GM19372 (cell line): ENCODE measurements around the gene ADAMTS4.

ENCODE experiments used
- ATAC-seq: cut with Tn5 transposase; IDR thresholded peaks from one replicate; pipeline ENCODE4 v1.9.1; 2021; ENCODE audit warnings: mild to moderate bottlenecking, low read depth, moderate library complexity; ENCODE audit not compliant: unreplicated experiment

Gene ADAMTS4

DNA sequence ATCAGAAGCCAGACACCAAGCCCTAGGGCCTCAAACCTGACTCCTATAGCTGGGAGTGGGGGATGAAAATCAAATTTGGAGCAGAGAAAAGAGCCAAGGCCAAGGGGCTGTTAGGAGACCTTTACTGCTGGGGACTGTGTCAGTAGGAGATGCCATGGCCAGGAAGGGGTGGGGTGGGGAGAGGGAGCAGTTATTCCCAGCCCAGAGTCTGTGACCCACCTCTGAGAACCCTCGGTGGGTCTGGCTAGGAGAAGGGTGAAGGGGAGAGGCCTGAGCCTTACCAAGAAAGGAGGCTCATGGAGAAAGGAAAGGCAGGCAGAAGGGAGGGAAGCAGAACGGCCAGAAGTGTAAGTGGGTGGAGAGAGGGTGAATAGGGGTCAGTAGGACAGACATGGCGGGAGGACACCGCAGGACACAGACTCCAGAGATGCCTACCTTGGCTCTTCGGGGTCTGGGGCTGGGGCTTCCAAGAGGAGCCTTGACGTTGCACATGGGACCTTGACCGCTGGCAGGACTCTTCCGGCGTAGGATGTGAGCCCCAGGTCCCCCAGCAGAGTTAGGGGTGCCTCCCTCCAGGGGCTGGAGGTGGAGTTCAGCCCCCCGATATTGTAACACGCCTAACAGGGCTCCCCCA, 1.2 kb downstream of the ADAMTS4 start:
- ATAC-seq: no peak

DNA sequence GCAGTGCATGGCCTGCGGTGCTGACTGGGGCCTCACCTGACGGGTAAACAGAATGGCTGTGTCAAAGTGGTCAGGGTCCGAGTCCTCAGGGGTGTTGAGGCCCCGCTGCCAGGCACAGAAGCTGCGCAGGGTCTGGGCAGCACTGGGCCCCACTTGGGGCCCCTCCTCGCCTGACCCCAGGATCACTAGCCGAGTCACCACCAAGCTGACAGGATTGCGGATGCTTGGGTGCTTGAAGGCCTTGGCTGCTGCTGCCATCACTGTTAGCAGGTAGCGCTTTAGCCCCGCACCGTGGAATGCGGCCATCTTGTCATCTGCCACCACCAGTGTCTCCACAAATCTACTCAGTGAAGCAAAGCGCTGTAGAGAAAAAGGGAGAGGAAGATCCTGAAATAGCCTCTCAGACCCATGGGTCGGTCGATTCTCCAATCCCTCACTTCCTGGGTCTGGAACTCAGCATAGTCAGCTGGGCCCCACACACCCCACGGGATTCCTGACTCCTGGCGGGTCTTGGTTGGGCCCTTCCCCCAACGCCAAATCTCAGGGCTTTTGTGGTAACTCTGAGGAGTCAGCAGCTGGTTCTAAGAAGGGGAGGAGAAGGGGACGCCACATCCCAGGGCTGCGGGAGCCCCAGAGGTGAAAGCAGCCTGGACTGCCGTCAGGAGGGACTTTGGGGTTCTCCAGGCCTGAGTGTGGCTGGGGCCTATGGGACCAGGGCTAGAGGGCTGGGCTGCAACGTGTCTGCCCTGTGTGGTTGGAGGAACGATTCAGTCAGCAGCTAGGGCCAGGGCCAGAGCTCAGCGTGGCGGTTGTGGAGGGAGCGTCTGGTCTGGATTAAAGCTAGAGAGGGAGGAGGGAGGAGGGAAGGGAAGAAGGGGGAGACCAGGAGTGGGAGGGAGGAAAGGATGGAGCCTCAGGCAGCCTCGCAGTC, 2.1 kb downstream of the ADAMTS4 start:
- no peak for ATAC-seq

DNA sequence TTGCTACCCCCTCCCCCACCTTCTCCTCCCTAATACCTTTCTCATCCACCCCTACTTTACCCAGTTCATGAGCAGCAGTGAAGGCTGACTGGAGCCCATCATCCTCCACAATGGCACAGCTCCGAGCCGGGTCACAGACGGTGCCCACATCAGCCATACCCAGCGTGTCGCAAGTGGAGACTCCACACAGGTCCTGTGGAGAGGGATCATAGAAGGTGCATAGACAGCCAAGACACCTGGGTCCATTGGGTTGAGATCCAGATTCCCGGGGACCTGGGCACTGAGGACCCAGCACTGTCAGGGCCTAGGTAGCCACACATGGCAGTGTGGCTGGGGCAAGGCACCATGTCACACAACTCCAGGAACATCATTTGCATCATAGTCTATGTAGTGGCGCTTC, 2.7 kb downstream of the ADAMTS4 start:
- no peak for ATAC-seq

DNA sequence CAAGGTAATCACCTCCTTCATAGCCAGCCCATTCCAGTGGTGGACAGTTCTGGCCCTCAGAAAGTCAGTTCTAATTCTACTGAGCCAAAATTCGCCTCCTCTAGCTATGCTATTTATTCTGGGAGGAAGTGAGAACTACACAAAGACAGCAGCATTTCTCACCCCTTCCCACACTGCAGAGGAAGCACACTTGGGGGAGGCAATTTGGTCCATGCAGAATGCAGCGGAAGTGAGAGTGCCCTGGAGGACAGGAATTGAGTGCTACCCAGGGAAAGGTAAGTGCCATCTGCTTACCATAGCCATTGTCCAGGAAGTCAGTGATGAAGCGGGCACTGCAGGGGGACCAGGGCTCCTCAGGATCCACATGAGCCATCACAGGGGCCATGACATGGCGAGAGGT, 3.7 kb downstream of the ADAMTS4 start:
- no peak for ATAC-seq

DNA sequence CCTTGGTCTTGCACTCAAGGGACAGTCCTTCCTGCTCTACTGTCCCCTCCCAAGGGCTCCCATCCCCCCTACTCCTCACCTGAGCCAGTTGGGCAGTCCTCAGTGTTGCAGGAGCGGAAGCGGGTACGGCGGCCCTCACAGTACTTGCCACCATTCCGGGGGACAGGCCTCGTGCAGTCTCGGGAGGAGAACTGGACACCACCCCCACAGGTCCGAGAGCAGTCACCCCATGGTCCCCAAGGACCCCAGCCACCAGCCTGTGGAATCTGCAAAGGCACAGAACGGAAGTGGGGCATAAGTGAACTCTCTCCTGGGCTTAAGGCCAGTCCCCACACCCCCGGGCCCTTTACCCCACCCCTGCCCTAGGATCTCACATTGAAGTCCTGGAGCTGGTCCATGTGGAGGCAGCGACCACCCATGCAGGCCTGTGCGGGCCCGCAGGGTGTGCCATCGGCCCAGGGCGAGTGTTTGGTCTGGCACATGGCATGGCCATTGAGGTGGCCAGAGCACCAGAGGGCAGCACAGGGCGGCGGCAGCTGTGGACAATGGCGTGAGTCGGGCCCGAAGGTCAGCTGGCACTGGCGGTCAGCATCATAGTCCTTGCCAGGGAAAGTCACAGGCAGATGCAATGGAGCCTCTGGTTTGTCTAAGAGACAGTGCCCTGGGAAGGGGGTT, 5.2 kb downstream of the ADAMTS4 start:
- ATAC-seq: no peak

DNA sequence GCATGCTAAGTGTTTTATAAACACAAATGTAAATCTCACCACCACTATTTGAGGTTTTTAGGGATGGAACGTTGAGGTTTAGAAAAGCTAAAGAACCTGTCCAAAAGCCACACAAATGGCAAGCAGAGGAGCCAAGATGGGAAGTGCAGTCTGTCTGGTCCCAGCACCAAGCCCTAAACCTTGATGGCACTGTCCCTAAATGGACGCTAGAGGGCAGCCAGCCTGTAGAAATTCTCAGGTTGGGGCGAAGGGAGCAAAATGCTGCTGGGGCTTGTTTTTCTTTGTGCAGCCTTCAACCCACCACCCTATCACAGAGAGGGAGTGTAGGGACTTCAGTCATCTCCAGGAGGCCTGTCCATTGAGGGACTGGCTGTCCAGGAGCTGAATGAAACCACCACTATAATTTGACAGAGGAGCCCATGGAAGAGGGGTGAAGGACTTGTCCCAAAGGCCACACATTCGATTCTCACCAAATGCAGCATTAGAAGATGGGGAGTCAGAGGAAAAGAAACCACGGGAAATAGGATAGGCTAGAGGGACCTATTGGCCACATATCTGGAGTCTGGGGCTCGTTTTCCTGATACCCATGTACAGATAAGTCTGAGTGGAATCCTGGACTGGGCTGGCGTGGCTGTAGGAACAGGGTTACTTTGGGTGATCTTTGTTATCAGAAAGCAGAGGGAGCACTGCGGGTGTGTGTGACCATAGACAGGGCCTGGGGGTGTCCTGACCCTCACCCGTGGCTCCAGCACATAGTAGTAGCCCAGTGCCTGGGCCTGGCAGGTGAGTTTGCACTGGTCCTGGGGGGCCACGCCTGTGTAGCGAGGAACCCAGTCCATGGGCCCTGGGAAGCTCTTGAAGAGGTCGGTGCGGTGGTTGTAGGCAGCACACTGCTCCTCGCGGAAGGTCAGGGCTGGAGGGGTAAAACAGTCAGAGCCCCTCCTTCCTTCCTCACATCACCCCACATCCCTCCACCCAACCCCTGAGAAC, 6.1 kb downstream of the ADAMTS4 start:
- no peak for ATAC-seq

DNA sequence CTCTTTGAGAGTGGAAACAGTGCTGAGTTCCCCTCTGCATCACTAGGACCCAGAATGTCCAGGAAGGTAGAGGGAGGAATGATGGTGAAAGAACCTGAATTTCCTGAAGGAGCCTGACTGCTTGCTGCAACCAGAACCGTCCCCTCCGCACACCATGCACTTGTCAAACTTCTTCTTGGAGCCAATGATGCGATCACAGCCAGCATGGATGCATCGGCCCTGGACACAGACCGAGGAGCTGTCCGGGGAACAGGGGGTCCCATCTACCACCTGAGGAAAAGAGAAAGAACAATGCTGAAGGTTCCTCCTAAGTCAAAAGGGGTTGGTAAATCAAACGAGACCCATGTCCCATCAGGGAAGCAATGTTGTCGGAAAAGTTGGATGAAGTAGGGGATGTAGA, 6.9 kb downstream of the ADAMTS4 start:
- no peak for ATAC-seq

DNA sequence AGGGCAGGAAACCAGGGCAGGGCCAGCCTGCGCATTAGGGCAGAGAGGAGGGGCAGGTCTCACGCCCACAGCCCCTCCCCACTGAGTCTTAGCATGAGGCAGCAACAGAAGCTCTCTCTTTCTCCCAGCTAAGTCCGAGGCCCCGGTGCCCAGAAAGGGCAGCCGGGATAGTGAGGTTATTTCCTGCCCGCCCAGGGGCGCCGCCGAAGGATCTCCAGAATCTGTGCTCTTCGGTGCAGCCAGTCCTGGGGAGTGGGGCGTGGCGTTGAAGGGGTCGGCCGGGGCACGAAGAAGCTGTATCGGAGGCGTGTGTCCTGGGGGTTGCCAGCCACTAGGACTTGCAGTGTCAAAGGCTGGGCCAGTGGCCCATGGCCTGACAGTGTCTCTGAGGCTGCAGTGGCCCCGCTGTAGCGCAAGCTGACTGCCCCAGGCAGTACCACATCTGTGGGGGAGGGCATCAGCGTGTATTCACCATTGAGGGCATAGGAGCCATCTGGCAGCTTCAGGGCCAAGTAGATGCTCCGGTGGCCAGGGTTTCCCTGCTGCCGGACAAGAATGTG, 7.8 kb downstream of the ADAMTS4 start:
- ATAC-seq: no peak

DNA sequence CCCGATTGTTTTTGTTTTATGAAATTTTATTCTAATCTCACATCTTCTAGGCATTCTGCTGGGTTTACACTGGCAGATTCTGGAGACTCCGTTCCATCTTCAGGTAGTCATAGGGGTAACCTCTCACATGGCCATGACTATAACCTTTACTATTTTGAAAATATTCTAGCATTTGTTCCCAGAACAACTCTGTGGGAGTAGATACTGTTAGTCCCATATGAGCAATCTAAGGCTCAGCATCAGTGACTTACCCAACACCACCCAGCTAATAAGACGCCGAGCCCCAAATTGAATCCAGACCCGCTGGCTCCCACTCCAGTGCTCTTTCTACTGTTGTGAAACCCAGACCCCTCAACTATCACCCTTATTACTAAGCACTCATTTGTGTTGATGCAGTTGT, 9.8 kb downstream of the ADAMTS4 start:
- ATAC-seq: no peak

DNA sequence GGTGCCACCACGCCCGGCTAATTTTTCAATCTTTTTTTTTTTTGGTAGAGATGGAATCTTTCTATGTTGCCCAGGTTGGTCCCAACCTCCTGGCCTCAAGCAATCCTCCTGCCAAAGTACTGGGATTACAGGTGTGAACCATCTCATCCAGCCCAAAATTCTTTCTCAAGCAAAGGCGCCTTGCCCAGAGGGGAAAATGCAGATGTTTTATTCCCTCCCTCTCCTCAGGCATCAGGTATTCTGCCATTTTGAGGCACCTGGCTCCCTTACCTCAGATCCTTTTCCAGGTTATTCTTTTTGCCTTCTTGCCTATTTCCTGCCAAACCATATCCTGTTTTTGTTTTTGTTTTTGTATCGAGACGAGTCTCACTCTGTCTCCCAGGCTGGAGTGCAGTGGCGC, 10.5 kb downstream of the ADAMTS4 start:
- ATAC-seq: no peak

DNA sequence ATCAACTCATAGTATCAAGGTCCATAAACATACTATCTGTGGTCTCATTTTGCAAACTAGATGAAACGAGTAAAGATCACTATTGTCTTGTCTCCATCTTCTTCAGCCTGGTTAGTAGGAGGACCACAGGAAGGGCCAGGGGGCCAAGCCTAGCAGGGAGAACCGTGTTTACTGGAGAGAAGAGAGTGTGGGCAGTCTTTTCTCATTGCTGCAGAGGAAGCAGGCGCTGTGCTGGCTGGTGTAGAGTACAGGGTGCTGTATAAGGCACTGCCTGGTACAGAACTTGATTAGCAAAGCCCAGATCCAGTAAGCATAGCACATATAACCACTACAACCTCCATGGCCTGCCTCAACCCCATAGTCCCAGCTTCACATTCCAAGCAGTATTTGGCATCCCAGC, 11.5 kb downstream of the ADAMTS4 start:
- no peak for ATAC-seq

DNA sequence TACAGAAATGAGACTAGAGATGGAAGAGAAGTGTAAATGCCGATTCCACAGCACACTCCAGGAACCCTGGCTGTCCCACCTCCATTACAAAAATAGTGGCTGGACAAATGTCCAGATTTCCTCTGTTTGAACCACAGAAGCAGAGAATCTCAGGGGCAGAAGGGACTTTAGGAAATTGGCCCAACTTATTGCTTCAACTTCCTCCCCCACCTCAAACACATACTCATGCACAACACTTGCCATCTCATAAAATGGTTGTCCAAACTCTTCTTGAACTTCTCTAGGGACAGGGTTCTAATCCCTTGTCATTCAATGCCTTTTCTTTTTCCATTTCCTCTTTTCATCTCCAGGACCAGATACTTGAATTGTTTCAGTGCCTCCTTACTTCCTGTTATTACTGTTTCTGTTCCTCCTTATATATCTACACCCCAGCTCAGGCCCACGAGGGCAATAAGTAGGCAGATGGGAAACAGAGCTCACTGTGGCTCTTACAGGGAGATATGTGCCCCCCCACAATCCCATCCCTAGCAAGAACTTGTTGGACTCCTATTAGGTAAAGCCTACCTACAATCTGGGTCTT, 13.0 kb downstream of the ADAMTS4 start:
- ATAC-seq: peak; percentile 19

DNA sequence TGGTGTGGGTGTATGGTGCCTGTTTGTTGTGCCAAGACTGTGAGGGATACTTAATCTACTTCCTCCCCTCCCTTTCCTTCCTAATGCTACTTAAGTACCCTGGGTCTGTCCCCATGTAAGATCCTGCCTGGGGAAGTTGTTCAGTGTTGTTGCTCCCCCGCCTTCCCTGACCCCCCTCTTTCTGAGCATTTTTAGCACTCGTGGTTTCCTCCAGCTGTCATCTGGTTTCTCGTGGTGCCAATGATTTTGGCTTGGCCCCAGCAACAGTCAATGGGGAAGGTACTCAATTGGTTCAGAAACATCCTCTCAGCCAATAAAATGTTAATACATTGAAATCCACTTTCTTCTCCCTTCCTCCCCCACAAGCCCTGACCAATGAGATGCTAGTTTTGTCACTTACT, 13.6 kb downstream of the ADAMTS4 start:
- peak; percentile 67 for ATAC-seq

DNA sequence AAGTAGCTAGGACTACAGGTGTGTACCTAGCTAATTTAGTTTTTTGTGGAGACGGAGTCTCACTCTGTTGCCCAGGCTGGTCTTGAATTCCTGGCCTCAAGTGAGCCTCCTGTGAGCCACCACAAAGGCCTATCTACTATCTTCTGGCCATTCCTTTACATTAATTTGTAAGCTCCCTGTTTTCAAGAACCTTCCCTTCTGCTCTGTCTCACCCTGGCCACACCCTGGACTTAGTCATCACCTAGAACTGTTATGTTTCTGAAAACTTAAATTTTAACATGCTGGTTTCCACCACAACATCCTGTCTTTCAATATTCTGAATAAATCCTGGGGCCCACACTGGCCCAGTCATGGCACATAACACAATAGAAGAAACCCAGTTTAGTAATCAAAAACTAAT, 16.6 kb downstream of the ADAMTS4 start:
- ATAC-seq: peak; percentile 47

DNA sequence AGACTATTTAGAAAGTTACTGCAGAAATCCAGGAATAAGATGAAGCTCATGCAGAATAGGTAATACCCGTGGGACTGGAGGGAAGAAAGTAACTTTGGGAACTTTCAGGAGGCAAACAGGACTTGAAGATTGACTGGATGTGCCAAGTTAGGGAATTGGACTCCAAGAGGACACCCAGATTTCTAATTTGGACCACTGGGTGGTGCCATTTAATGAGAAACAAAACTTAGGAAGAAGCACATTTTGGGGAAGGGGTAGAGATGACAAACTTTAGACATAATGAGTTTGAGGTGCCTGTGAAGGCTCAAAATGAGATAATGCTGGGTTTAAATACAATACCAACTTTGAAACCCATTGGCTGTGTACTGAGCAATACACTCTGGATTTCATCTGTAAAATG, 18.2 kb downstream of the ADAMTS4 start:
- no peak for ATAC-seq

DNA sequence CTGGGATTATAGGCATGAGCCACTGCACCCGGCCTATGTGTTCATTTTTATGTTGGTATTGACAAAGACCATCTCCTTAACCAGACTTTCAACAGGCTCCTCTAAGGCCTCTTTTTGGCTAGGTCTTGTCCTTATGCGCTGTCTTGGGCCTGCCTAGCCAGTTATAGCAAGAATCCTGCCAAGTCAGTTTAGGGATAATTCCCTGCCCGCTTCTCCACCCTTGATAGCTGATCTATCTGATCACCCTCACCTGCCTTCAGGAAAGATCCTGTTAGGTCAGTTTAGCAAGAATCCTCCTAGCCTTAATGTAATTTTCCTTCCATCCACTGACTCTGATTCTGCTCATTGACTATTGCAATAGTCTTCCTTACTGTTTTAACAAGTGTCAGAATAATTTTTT, 19.2 kb downstream of the ADAMTS4 start:
- ATAC-seq: no peak

DNA sequence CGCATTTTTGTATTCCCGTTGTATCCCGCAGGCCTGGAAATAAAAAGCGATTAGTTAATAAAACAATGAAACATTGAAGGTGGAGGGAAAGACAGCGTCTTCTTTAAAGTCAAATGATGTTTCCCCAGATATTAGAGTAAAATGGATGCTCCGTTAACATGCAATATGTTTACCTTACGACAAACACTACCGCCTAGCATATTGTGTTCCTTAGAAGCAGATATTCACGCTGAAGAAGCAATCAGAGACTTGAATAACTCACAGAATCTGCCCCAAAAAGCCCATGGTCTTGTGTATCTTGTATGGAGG, 21.0 kb downstream of the ADAMTS4 start:
- no peak for ATAC-seq

DNA sequence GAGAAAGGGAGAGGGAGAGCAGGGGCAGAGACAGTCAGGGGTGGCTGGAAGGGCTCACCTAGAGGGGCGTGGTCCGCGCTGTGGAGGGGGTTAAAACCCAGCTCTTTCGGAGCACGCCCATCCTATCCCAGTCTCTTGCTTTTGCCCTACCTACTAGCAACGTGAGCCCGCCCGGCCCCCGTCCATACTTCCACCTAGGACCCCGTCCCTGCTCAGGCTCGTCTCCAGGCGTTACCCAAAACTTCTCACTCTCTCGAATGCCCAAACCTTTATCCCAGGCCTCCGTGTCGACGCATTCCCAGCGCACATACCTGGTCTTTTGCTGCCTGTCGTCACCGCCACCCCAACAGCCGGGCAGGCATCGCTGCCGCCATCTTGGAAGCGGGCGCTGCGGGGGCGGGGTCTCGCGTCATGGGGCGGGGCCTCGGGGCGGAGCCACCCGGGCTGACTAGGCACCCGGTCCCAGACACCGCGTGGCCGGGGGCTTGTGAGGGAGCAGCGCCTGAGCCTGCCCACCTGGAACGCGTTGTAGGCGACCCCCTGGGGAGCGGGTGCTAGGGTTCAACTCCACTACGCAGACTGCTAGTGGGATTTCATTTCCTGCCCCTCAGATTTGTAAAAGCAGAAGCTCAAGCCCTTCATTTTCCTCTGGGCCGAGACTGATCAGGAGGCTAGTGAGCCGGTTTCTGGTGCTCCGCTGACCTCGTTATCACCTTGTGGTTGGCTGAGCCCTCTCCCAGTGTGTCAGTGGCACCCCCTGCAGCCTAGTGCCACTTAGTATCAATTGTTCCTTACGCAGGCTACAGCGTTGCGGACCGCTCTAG, 21.5 kb downstream of the ADAMTS4 start, which contains the start of gene B4GALT3:
Gene B4GALT3 (minus strand): TSS at position 396 of the 824 bp plus-strand sequence. CDS start 1,447 bp downstream, outside the sequence.
- ATAC-seq: peak; percentile 69
